ENCODE data around the gene ABHD14A.

DNA sequence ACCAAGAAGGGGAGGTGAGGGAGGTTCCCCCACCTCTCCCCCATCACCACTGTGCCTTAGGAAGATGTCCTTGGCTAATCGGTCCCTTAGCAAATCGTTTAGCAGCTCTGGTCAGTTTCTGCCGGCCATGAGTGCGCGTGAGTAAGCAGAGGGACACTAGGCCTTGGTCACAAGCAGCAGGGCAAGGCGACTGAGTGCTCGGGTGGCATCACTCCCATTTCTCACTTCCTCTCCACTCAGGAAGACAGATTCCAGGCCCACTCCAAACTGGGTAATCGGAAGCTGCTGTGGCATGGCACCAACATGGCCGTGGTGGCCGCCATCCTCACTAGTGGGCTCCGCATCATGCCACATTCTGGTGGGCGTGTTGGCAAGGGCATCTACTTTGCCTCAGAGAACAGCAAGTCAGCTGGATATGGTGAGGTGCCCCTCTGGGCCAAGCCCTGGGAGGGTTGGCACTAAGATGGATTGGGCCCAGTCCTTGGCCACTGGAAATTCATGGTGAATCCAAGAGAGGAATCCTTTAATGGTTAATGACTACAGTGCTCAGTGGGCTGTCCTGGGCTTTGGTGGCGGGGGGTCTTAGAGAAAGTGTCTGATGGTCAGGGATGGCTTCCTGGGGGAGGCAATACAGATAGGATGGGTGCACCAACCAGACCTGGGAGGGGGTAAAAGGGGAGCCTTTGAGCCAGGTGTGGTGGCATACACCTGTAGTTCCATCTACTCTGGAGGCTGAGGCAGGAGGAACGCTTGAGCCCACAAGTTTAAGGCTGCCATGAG lies 28.7 kb upstream of the ABHD14A start:
- TF ChIP-seq, protein P1, sequence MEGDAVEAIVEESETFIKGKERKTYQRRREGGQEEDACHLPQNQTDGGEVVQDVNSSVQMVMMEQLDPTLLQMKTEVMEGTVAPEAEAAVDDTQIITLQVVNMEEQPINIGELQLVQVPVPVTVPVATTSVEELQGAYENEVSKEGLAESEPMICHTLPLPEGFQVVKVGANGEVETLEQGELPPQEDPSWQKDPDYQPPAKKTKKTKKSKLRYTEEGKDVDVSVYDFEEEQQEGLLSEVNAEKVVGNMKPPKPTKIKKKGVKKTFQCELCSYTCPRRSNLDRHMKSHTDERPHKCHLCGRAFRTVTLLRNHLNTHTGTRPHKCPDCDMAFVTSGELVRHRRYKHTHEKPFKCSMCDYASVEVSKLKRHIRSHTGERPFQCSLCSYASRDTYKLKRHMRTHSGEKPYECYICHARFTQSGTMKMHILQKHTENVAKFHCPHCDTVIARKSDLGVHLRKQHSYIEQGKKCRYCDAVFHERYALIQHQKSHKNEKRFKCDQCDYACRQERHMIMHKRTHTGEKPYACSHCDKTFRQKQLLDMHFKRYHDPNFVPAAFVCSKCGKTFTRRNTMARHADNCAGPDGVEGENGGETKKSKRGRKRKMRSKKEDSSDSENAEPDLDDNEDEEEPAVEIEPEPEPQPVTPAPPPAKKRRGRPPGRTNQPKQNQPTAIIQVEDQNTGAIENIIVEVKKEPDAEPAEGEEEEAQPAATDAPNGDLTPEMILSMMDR (conservative IDR thresholded peaks at IDR 0.05; ENCODE audit: low read depth, low read length), result no peak
- TF ChIP-seq, protein P2, sequence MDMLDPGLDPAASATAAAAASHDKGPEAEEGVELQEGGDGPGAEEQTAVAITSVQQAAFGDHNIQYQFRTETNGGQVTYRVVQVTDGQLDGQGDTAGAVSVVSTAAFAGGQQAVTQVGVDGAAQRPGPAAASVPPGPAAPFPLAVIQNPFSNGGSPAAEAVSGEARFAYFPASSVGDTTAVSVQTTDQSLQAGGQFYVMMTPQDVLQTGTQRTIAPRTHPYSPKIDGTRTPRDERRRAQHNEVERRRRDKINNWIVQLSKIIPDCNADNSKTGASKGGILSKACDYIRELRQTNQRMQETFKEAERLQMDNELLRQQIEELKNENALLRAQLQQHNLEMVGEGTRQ (IDR thresholded peaks at IDR 0.05; ENCODE audit: low read depth, low read length), result no peak
- TF ChIP-seq POLR2A (IDR thresholded peaks at IDR 0.05; ENCODE audit: low read depth, low read length) (no peak), CEBPB (IDR thresholded peaks at IDR 0.05; ENCODE audit: low read depth, low read length) (no peak), RFX5 (IDR thresholded peaks at IDR 0.05; ENCODE audit: low read depth, low read length) (no peak), CHD1 (IDR thresholded peaks at IDR 0.05; ENCODE audit: low read depth, low read length) (no peak), MAFK (IDR thresholded peaks at IDR 0.05; ENCODE audit: low read depth, low read length) (no peak), SMC3 (IDR thresholded peaks at IDR 0.05; ENCODE audit: low read depth, low read length) (no peak)
